Hematopoietic multipotent progenitor cell treated with erythropoietin and hydrocortisone succinate and interleukin-3 and kit ligand, for 6 days (in vitro differentiated cells): ENCODE measurements around the gene CACNA1C.

Experiments
- DNase-seq: peaks from one replicate; pipeline ENCODE4 v3.0.0-alpha.2; 2015

CACNA1C gene

GRCh38 chr12:2536724-2537123 lies 483.9 kb downstream of the CACNA1C start:
- DNase-seq, result no peak

- DNase-seq, result no peak
These were observed 485.2 kb downstream of the CACNA1C start for GRCh38 chr12:2537868-2538541.

- no peak for DNase-seq
These were observed 487.2 kb downstream of the CACNA1C start for GRCh38 chr12:2539938-2540337.

GRCh38 chr12:2540535-2540941 lies 487.8 kb downstream of the CACNA1C start:
- DNase-seq, result no peak

GRCh38 chr12:2541631-2542204 lies 488.9 kb downstream of the CACNA1C start:
- DNase-seq, result no peak

GRCh38 chr12:2543801-2544200 lies 491.0 kb downstream of the CACNA1C start:
- no peak for DNase-seq

GRCh38 chr12:2544230-2544629 lies 491.4 kb downstream of the CACNA1C start:
- no peak for DNase-seq

GRCh38 chr12:2547273-2548044 lies 494.7 kb downstream of the CACNA1C start:
- DNase-seq, result no peak

GRCh38 chr12:2548081-2548480 lies 495.3 kb downstream of the CACNA1C start:
- no peak for DNase-seq

GRCh38 chr12:2550561-2551411 lies 498.0 kb downstream of the CACNA1C start:
- no peak for DNase-seq

- DNase-seq, result no peak
These were observed 498.7 kb downstream of the CACNA1C start for GRCh38 chr12:2551412-2551900.

GRCh38 chr12:2552000-2552756 lies 499.4 kb downstream of the CACNA1C start:
- DNase-seq, result no peak

GRCh38 chr12:2553388-2554126 lies 500.8 kb downstream of the CACNA1C start:
- DNase-seq, result no peak

- DNase-seq, result no peak
These were observed 502.8 kb downstream of the CACNA1C start for GRCh38 chr12:2555487-2556082.

- no peak for DNase-seq
These were observed 504.8 kb downstream of the CACNA1C start for GRCh38 chr12:2557597-2557996.

- DNase-seq, result no peak
These were observed 507.1 kb downstream of the CACNA1C start for GRCh38 chr12:2559931-2560330.

- no peak for DNase-seq
These were observed 507.6 kb downstream of the CACNA1C start for GRCh38 chr12:2560356-2560755.

GRCh38 chr12:2561367-2561766 lies 508.6 kb downstream of the CACNA1C start:
- DNase-seq, result no peak

- DNase-seq, result no peak
These were observed 509.6 kb downstream of the CACNA1C start for GRCh38 chr12:2562400-2562799.

- no peak for DNase-seq
These were observed 510.9 kb downstream of the CACNA1C start for GRCh38 chr12:2563709-2564108.

GRCh38 chr12:2566161-2566560 lies 513.4 kb downstream of the CACNA1C start:
- no peak for DNase-seq
